NCI-H2107 (cell line): ENCODE data around the gene BBX.

Experiments
- DNase-seq: peaks from one replicate; lab custom pipeline; 2025; lab: John Stamatoyannopoulos, UW

The BBX gene

DNA sequence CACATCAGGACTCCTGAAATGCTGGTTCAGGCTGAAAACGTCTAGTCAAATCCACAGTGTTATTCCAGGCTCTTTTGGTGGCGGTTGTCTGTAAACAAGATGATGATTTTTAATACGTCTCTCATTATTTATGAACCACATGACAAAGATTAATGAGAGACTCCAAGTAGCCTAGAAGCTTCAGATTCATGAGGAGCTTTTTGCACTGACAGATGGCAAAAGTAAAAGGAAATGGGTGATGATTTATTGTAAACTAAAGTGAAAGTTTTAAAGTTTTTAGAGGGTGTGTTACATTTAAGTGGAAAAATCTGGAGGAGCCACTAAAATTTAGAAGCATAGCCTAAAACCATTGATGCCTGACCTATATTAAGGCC is 77.0 kb downstream of the BBX start:
- no peak for DNase-seq

DNA sequence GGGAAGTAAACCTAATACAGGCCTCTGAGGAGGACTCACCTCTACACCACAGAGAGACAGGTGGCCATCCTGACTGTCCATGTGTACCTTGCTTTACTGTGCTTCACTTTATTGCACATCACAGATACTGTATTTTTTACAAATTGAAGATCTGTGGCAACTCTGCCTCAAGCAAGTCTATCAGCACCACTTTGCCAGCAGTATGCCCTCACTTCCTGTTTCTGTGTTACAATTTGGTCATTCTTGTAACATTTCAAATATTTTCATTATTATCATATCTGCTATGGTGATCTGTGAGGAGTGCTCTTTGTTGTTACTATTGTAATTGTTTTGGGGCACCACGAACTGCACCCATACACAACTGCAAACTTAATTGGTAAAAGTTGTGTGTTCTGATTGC is 78.0 kb downstream of the BBX start:
- DNase-seq = no peak

DNA sequence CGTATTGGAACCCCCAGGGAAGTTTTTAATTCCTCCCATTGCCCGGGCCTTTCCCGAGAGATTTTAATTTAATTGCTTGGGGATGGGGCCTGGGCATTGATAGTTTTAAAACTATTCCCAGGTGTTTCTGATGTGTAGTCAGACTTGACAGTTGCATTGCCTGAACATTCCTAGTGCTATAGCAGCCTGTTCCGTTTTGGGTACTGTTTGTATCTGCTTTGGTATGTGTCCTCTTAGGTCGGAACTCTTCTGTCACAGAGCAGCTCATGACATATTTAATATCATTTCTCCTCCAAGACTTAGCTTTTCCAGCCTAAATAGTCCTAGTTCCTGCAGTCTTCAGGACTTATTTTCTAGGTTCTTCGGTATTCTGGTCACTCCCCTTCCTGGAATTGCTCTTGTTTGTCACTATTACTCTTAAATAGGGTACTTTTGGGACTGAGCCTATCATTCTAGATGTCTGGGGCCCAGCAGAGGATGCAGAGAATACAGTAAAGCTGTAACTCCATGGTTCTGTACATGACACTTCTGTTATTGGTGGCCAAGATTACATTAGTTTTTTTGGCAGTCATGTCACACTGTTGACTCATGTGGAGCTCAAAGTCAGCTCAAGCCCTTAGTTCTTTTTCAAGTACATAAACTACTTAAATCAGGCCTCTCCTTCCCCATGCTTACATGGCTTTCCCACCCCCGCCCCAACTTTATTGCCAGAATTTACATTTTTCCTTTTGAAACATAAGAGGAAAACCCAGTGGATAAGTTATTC is 81.5 kb downstream of the BBX start:
- no peak for DNase-seq

DNA sequence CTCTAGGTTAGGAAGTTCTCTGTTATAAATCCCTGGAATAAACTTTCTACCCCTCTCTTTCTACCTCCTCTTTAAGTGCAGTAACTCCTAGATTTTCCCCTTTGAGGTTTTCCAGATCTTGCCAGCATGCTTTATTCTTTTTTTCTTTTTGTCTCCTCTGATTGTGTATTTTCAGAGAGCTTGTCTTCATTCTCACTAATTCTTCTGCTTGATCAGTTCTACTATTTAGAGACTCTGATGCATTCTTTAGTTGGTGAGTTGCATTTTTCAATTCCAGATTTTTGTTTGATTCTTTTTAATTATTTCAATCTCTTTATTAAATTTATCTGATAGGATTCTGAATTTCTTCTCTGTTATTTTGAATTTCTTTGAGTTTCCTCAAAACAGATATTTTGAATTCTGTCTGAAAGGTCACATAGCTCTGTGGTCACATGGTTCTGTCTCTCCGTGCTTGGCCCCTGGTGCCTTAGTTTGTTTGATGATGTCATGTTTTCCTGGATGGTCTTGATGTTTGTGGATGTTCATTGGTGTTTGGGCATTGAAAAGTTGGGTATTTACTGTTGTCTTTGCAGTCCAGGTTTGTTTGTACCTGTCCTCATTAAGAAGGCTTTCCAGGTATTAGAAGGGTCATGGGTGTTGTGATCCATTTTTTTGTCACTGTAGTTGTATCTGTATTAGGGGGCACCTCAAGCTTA is 89.2 kb downstream of the BBX start:
- no peak for DNase-seq

DNA sequence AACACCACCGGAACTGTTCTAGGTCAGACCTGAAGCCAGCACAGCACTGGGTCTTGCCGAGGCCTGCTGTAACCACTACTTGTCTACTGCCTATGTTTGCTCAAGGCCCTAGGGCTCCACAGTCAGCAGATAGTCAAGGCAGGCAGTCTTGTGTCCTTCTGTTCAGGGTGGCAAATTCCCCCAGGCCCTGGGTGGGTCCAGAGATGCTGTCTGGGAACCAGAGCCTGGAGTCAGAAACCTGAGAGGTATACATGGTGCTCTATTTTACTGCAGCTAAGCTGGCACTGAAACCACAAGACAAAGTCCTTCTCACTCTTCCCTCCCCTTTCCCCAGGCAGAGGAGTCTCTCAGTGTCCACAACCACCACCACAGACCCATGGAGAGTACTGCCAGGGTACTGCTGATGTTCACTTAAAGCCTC is 89.9 kb downstream of the BBX start:
- DNase-seq = no peak

DNA sequence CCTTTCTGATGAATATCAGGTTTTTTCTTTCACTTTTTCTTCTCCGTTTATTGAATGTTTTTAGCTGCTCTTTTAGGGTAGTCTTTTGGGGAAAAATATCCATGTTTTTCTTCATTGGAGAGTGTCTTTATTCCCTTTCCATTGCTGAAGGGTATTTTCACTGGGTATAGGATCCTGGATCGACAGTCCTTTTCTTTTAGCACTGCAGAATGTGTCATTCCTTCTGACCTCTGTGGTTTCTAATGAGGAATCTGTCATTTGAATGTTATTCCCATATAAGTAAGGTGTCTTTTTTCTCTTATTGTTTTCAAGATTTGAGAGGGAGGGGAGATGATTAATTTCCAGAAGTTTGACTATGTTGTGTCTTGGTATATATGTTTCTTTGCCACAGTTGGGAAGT is 96.8 kb downstream of the BBX start:
- no peak for DNase-seq

DNA sequence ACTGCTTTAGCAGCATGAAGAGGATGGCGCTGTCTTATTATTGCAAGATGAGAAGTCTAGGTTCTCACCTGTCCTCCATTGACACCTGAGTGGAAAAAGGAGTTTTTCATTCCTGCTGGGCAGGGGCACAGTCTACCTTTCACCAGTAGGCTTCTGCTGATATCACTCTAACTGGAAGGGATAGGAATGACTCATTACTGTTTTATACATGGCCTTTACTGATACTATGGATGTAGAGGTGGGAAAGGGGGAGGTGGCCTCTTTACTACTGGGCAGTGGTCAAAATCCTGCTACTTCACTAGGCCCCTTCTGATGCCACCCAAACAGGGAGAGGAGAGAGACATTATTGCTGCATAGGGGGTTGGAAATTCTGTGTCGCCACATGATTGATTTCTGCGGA is 97.8 kb downstream of the BBX start:
- DNase-seq = no peak

DNA sequence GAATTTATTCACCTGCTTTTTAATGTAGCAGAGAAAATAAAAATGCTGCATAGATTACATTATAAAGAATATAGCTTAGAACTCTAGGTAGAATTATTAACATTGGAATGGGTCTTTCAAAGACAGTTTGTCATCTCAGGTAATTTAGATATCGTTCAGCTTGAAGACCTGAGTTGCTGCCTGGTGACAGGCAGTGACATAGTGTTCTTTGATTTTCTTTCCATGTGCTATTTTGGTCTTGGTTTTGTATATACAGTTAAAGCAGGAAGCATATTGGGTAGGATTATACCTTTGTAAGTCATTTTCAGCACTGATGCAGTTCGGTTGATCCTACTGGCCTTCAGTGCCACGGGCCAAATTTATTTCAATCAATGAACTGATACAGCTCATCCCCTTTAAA is 98.7 kb downstream of the BBX start:
- no peak for DNase-seq

DNA sequence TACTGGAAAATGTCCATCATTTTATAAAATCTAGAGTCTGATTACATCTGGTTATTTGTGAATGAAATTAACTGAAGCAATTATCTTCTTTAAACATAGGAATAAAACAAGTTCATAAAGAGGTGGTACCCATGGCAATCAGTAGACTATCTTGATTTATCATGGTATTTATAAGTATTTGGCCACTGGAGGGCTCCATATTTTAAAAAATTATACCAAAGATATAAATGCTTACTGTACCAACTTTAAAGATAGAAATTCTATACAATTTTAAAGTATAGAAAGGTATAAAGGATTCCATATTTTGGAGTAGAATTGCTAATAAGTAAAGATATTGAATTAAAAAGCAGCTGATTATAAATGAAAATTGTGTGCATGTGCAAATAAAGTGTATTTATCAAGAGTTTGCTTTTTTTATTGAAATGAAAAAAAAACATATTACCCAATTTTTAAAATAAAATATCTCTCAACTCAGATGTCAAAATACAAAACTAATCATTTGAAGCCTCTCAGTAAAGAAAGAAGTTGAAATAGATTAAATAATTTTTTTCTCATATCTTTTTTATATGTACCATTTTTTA is 105.3 kb downstream of the BBX start:
- no peak for DNase-seq

DNA sequence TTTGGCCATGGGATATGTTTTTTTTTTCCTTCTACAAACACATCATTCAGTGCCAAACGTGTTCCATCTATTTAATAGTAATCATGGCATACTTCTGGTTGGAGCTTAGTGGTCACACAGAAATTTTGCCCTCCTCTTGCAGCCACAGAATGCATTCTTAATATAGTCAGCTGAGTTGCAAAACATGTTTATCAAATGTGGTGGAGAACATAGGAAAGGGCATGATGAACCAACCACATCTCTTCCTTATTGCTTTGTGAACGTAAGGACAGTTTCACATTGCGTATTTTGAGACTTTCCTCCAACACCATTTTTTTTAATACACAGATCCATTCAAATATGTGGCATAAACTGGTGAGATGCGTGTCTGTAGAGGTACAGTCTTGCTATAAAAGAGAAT is 106.8 kb downstream of the BBX start:
- DNase-seq = no peak

DNA sequence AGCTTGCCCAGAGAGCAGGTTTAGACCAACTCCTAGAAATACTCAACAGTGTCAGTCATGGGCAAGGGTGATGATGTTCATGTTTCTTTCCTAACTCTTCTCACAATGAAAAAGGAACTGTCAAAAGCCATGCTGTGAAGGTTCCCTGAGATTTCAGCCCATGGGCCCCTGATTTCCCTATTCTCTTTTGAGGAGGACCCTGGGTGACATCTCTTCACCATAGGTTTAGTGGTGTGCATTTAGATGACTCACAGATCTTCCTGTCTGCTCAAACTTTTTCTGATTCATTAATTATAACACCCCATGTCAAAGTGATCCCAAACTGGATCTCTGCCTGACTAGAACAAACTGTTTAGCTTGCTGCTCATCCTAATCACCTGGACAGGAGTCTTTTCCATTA is 108.0 kb downstream of the BBX start:
- no peak for DNase-seq

DNA sequence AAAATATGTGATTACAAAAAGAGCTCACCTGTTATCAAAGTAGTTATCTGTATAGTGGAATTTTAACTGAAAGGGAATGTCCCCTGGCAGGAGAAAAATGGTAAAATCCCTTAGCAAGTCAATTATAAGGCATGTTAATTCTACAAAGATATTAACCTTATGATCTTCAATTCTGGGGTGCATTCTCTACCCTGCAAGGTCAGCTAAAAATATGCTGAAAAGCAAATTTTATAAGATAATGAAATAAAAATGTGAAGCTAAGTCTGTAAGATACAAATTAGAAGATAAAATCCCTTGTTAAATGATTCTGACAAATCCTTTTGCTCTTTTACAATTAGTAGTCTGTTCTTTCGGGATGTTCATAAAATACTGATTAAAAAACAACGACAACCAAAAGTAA is 109.8 kb downstream of the BBX start:
- no peak for DNase-seq

DNA sequence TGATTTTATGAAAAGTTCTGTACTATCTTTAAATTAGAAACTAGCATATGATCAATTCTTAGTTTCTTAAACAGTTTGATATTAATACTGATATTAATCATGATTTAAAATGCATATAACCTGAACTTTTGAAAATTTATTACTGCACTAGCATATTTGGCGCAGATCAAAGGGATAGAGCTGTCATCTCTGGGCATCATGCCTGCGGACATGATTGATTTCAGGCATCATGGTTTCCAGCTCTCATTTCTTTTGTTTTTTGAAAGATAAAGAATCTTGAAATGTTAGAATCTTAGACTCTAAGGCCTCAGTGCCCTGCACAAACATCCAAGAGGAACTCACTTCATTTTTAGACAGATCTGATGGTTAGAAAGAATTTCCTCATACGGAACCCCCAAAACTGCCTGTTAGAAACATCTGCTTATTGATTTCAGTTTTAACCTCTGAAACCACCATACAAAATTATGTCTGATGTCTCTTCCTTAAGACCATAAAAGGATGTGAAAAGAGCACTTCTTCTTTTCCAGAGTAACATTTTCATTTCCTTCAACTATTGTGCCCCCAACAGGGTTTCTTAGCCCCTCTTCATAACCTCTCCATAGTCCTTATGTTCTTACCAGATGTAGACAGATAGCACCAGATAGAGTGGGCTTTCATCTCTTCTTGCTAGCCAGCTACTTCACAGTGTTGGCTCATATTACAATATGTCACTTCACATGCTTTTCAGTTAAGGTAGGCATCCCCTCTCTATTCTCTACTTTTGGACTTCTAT is 110.8 kb downstream of the BBX start:
- DNase-seq = no peak

DNA sequence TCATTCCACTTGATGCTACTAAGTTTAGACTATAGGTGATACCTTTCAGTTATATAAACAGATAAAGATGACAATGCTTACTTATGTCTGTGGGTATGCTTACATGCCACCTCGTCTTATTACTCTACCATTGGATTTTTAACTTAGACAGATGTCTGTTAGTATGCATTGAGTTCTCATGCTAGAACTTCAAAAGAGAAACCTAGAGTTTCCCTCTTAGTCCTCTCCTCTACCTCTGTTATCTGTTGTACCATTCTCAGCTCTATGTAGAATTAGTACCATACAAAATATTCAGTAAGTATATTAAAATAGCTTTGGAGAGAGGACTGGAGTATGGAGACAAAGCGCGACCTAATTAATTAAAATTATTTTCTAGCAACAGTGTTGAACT is 111.3 kb downstream of the BBX start:
- no peak for DNase-seq

DNA sequence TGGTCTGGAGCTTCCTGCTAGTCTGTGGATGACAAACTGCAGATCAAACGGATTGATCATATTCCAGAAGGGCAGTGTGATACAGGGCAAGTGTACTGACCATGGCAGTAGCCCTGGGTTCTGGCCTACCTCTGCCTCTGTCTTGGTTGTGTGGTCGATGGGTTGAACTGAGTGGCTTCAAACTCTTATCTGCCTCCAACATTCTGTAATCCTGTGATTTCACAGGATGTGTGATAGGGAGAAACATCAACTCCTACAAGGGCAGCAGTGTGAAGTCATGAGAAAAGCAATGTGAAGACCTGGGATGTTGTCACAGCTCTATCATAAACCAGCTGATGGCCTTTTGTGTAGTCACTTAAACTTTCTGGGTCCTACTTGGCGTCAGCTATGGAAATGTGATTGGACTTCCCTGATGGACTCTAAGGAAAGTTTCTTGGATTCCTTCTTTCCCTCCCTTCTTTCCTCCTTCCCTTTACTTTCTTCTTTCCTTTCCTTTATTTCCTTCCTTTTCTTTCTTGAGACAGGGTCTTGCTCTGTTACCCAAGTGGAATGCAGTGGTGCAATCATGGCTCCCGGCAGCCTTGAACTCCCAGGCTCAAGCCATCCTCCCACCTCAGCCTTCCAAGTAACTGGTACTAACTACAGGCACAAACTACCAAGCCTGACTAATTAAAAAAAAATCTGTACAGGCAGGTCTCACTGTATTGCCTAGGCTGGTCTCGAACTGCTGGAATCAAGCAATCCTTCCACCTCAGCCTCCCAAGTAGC is 114.8 kb downstream of the BBX start:
- DNase-seq = no peak

DNA sequence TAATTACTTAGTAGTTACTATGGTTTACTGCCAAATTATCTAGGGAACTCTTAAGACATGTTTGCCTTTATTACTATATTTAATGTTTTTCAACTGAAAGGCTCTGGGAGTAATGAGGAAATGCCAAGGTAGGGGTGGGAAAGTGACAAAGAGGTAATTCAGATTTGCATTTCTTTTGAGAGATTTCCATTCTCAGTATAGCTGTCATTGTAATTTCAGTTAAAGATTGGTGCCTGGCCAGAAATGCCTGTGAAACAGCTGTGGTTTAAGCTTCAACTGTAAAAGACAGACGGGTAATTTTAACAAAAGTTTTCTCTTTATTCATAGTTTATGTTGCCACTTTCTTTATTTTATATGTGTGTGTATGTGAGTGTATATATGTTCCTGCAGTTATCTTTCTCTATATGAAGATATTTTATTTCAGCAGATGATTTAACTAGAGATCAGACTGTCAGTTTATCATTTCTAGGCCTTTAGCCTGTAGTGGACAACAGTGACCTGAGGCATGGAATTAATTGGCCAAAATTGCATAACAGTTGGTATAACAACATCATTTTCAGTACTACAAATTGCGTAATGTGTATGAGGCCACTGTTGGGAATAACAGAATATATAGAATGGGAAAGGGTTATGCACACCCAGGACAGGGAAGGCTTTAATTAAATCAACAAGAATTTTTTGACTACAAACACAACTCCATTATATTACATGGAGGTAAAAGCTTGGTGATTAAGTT is 119.0 kb downstream of the BBX start:
- no peak for DNase-seq

DNA sequence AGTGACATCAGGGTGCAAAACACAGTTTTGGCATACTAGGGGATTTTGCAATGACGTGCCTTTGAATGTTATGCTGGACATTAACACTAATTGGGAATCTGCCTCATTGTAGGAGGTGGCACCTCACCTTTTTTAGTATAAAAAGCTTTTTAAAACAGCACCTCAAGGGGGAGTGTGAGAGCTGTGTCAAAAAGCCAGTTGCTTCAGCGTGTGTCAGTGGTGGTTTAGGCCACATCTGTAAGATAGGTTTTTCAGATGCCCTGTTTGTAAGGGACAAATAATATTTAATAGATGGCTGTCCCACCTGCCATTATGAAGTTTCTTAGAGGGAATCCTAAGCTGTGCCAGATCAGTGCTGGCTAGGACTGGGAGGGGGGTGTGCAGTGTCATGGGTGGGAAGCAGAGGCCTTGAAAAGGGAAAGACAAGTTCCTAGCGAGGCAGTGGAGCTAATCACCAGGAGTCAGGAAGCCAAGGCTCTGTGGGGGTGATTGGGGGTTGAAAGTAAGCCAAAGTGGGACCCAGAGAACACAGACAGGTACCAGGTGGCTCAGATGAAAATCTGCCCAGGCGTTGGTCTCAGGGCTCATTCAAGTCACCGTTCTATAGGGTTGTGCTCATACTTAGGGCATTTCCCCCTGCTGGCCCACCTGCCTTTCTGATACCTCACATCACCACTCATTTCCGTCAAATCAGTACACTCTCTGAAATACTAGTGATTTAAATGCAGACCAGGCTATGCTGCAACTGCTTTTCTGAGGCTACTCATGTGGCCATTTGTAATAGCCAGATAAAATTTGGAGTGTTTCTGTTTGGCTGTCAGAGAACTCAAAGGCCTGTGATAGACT is 120.5 kb downstream of the BBX start:
- DNase-seq = no peak

DNA sequence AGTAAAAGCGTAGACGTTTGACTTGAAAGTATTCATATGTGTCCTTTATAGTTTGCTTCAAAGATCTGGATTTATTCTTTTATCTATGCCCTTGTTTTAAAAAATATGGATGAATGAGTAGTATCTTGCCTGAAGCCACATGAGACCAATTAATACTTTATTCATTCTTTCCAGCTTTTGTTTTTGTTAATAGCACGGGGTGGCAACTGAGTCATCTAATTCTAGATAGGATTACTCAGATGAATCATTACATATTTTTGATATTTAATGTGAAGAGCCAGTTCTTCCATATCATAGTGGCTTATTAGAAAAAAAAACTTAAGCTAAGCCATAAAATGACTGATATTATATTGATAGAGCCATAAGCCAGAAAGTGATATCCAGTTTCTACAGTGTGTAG is 121.9 kb downstream of the BBX start:
- DNase-seq = no peak

DNA sequence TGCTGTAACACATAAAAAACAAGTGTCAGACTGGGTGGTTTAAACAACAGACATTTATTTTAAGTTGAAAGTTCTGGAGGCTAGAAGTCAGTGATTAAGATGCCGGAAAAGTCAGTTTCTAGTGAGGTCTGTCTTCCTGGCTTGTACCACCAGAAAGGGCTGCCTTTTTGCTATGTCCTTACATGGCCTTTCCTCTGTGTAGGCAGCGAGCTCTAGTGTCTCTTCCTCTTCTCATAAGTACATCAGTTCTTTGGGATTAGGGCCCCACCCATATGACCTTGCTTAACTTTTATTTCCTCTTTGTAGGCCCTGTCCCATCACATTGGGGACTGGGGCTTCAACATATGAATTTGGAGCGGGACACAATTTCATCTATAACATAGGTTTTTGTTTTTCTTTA is 128.0 kb downstream of the BBX start:
- no peak for DNase-seq

DNA sequence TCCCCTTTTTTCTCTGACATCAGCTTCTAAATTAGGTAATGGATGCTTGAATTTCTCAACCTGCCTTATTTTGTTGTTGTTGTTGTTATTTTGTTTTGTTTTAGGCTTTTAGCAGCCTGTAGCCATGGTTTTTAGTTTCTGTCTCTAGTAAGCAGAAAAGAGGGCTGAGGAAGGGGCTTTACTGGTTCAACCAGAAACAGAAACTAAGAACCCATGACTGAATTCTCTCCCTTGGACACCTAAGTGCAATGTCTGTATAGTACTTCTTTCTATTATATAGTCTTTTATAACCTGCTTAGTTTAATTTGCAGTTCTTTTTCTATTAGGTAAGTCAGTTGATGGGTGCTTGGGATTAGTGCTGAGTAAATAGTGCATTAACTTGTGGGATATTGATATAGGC is 129.0 kb downstream of the BBX start:
- no peak for DNase-seq
